NOMO-1 treated with DMSO at 0.1 percent for 48 hours (cell line): ENCODE data around the gene DIP2C.

Experiments
- DNase-seq: peaks from one replicate; lab custom pipeline; 2025; ENCODE audit not compliant: unreplicated experiment; lab: John Stamatoyannopoulos, UW

DIP2C gene

GRCh38 chr10:504806-505205 lies 184.7 kb downstream of the DIP2C start:
- no peak for DNase-seq

- DNase-seq, result no peak
These were observed 185.3 kb downstream of the DIP2C start for GRCh38 chr10:504121-504611.

- no peak for DNase-seq
These were observed 187.9 kb downstream of the DIP2C start for GRCh38 chr10:501596-501995.

- no peak for DNase-seq
These were observed 188.6 kb downstream of the DIP2C start for GRCh38 chr10:500876-501275.

GRCh38 chr10:499991-500390 lies 189.5 kb downstream of the DIP2C start:
- DNase-seq, result no peak

GRCh38 chr10:498760-499435 lies 190.6 kb downstream of the DIP2C start:
- no peak for DNase-seq

GRCh38 chr10:497898-498451 lies 191.5 kb downstream of the DIP2C start:
- DNase-seq, result no peak

GRCh38 chr10:497289-497688 lies 192.2 kb downstream of the DIP2C start:
- no peak for DNase-seq

- DNase-seq, result no peak
These were observed 194.9 kb downstream of the DIP2C start for GRCh38 chr10:494556-494955.

- DNase-seq, result no peak
These were observed 195.3 kb downstream of the DIP2C start for GRCh38 chr10:494149-494542.

GRCh38 chr10:493391-494148 lies 195.9 kb downstream of the DIP2C start:
- no peak for DNase-seq

GRCh38 chr10:492836-493235 lies 196.6 kb downstream of the DIP2C start:
- DNase-seq, result no peak

- DNase-seq, result no peak
These were observed 197.6 kb downstream of the DIP2C start for GRCh38 chr10:491667-492424.

- DNase-seq, result no peak
These were observed 198.4 kb downstream of the DIP2C start for GRCh38 chr10:490891-491571.

- no peak for DNase-seq
These were observed 199.2 kb downstream of the DIP2C start for GRCh38 chr10:490256-490655.

GRCh38 chr10:489330-489729 lies 200.1 kb downstream of the DIP2C start:
- no peak for DNase-seq

GRCh38 chr10:488933-489215 lies 200.6 kb downstream of the DIP2C start:
- DNase-seq, result no peak

GRCh38 chr10:488081-488932 lies 201.2 kb downstream of the DIP2C start:
- DNase-seq, result no peak

GRCh38 chr10:486666-487322 lies 202.7 kb downstream of the DIP2C start:
- no peak for DNase-seq

- no peak for DNase-seq
These were observed 203.3 kb downstream of the DIP2C start for GRCh38 chr10:486206-486605.
